K562 (cell line): ENCODE measurements around the gene ABHD4. TPM values are rescaled to one million over a fixed set of nuclear protein-coding genes. Genes with fewer than 3 reads are reported as not detected.

Experiments used
- ATAC-seq: fragments of 200-7000 bp; cut with Tn5 transposase; 3 replicates; pipeline ENCODE4 v1.9.1; 2020; ENCODE audit warnings: moderate library complexity
- BruUV-seq: library from RNA; stranded (reverse); fragments of 400-500 nt; replicated peaks from 2 replicates; lab custom pipeline; 2021; lab: Mats Ljungman, UMichigan
- CTCF ChIA-PET: fragments of 300-600 bp; formaldehyde crosslinking; extraction: SDS; loops from one replicate; lab custom pipeline; 2021; ENCODE audit warnings: low intra/inter-chr PET ratio; lab: Yijun Ruan, JAX
- POLR2A ChIA-PET: fragments of 300-600, 350-650 bp; sonication (Branson Sonifier 250); formaldehyde crosslinking; extraction: SDS; loops from one replicate; lab custom pipeline; 2021; ENCODE audit warnings: antibody characterized with exemption, inconsistent platforms; lab: Yijun Ruan, JAX
- DNase-seq, 4 experiments: peaks; one replicate each; pipeline versions ENCODE4 v3.0.0 to v3.0.0-alpha.2; 2011 to 2018; ENCODE audit warnings: low spot score in 3 of 4, mixed read lengths in 3 of 4; ENCODE audit errors: extremely low read depth in 1 of 4
- FAIRE-seq: peaks from 2 replicates; lab custom pipeline; 2011; peaks lifted over from hg19 to GRCh38; lab: Jason Lieb, UNC
- H2AFZ ChIP-seq: 2 replicates; pipeline ENCODE4 v1.6.0; 2011; ENCODE audit warnings: low read depth, low read length, control low read depth, inconsistent platforms
- H3K27ac ChIP-seq: fragments of 200-600 bp; 3 replicates; pipeline ENCODE4 v1.8.0; 2011; ENCODE audit warnings: low read depth, mild to moderate bottlenecking, control low read depth, inconsistent platforms, low read length, moderate library complexity, mixed read lengths; ENCODE audit errors: extremely low read depth
- H3K27me3 ChIP-seq, 2 experiments: fragments of 300-600 bp in 1 of 2; 2 replicates in 1 of 2; 3 replicates in 1 of 2; pipeline versions ENCODE4 v1.6.0 to v1.8.0; 2011; ENCODE audit warnings: inconsistent platforms in 2 of 2, low read length in 2 of 2, mild to moderate bottlenecking in 1 of 2, mixed read lengths in 1 of 2, moderate library complexity in 1 of 2; ENCODE audit not compliant: control insufficient read depth in 2 of 2, insufficient read depth in 2 of 2
- H3K36me3 ChIP-seq: fragments of 300-600 bp; 3 replicates; pipeline ENCODE4 v1.8.0; 2011; ENCODE audit warnings: mild to moderate bottlenecking, low read length, inconsistent platforms; ENCODE audit not compliant: control insufficient read depth, insufficient read depth
- H3K4me1 ChIP-seq, 2 experiments: fragments of 200-600 bp in 1 of 2; replicated peaks in 1 of 2; 2 replicates in 1 of 2; 3 replicates in 1 of 2; pipeline versions ENCODE4 v1.5.1 to v1.8.0; 2011; ENCODE audit warnings: inconsistent platforms in 2 of 2, low read length in 2 of 2, mild to moderate bottlenecking in 1 of 2, mixed read lengths in 1 of 2, moderate library complexity in 1 of 2; ENCODE audit not compliant: control insufficient read depth in 2 of 2, insufficient read depth in 2 of 2
- H3K4me2 ChIP-seq: 2 replicates; pipeline ENCODE4 v1.6.1; 2011; ENCODE audit warnings: low read length, control low read depth, inconsistent platforms, mixed read lengths; ENCODE audit not compliant: insufficient read depth
- H3K4me3 ChIP-seq: fragments of 200-600 bp; sonication (generic), shearing (Covaris generic); 2 replicates; pipeline ENCODE4 v1.5.1; 2016; ENCODE audit warnings: control low read depth, inconsistent platforms
- H3K79me2 ChIP-seq: fragments of 200-600 bp; 3 replicates; pipeline ENCODE4 v1.8.0; 2011; ENCODE audit warnings: low read length, inconsistent platforms; ENCODE audit not compliant: control insufficient read depth, insufficient read depth
- H3K9ac ChIP-seq, 2 experiments: 2 replicates each; pipeline versions ENCODE4 v1.6.0 to v1.6.1; 2011; ENCODE audit warnings: low read depth in 2 of 2, low read length in 2 of 2, control low read depth in 1 of 2, inconsistent platforms in 1 of 2, mild to moderate bottlenecking in 1 of 2, mixed read lengths in 1 of 2; ENCODE audit not compliant: insufficient read depth in 1 of 2
- H3K9me1 ChIP-seq: one replicate; pipeline ENCODE4 v1.6.0; 2011; ENCODE audit warnings: inconsistent platforms, mild to moderate bottlenecking, low read length, moderate library complexity; ENCODE audit not compliant: control insufficient read depth, insufficient read depth
- H3K9me3 ChIP-seq: replicated peaks from 2 replicates; pipeline ENCODE4 v1.5.1; 2011; ENCODE audit warnings: low read depth, low read length, inconsistent platforms; ENCODE audit not compliant: control insufficient read depth, insufficient read depth
- H4K20me1 ChIP-seq: replicated peaks from 2 replicates; pipeline ENCODE4 v1.6.1; 2011; ENCODE audit warnings: low read length, inconsistent platforms, mixed read lengths; ENCODE audit not compliant: control insufficient read depth, insufficient read depth
- CHCHD3 ChIP-seq: fragments of 250-450 bp; sonication (Bioruptor Pico); IDR thresholded peaks from 2 replicates; pipeline ENCODE4 v2.1.2; 2022; ENCODE audit warnings: mild to moderate bottlenecking
- COPS2 ChIP-seq: fragments of 450-650 bp; conservative IDR thresholded peaks from 2 replicates; pipeline ENCODE4 v1.6.1; 2016; ENCODE audit warnings: mild to moderate bottlenecking, moderate library complexity
- FUS ChIP-seq: fragments of 200-400 bp; formaldehyde crosslinking; optimal IDR thresholded peaks from 2 replicates; pipeline ENCODE3; 2017; ENCODE audit warnings: low read depth, low read length
- L3MBTL2 ChIP-seq: fragments of 450-650 bp; IDR thresholded peaks from 2 replicates; pipeline ENCODE4 v1.6.1; 2016; ENCODE audit warnings: mild to moderate bottlenecking, moderate library complexity
- NR4A1 ChIP-seq, 2 experiments: fragments of 250-450 bp in 1 of 2; fragments of 450-650 bp in 1 of 2; sonication (Bioruptor Pico) in 1 of 2; IDR thresholded peaks; 2 replicates each; pipeline versions ENCODE4 v1.4.0 to v1.6.1; 2016 to 2020; ENCODE audit warnings: mild to moderate bottlenecking in 2 of 2, missing compliant biosample characterization in 1 of 2, missing genetic modification characterization in 1 of 2, moderate library complexity in 1 of 2
- TRIM25 ChIP-seq: fragments of 450-650 bp; IDR thresholded peaks from 2 replicates; pipeline ENCODE4 v1.7.0; 2016; ENCODE audit warnings: borderline replicate concordance
- ZNF146 ChIP-seq: IDR thresholded peaks from one replicate; pipeline ENCODE4 v1.6.1; 2018; ENCODE audit warnings: missing compliant biosample characterization; ENCODE audit not compliant: unreplicated experiment
- ZNF165 ChIP-seq: fragments of 250-450 bp; sonication (Bioruptor Pico); IDR thresholded peaks from 2 replicates; pipeline ENCODE4 v1.4.0; 2020; ENCODE audit warnings: borderline replicate concordance
- WGBS: fragments of 100-300 bp; shearing (Covaris generic); methylation state at CpG from one replicate; pipeline ENCODE4 v1.1.6; 2016; ENCODE audit warnings: low coverage, mixed read lengths; ENCODE audit not compliant: insufficient coverage; ENCODE audit errors: missing lambda C conversion rate; 5-methylcytosine and 5-hydroxymethylcytosine counted together
- in situ Hi-C: fragments of 300-500 bp; cut with MboI; formaldehyde crosslinking; loops from 4 replicates; pipeline ENCODE4 v1.15.0; 2018; ENCODE audit warnings: inconsistent platforms, mixed read lengths
- intact Hi-C: fragments of 100-400 bp; cut with micrococcal nuclease; formaldehyde crosslinking; loops from 2 replicates; pipeline ENCODE4 v1.14.2; 2022
- polyA plus RNA-seq, 8 experiments: library from polyadenylated mRNA; depleted of rRNA in 4 of 8; stranded (reverse) in 5 of 8; unstranded in 3 of 8; fragments of >200 nt; fragmentation: Nextera tagmentation in 2 of 8; fragmentation: Illumina TruSeq in 1 of 8; extraction: Ambion mirVana in 2 of 8; extraction: Trizol in 1 of 8; gene quantifications; 2 replicates each; pipeline versions ENCODE4 v1.2.1 to v1.2.3, GENCODE V29; 2011 to 2014; ENCODE audit warnings: inconsistent platforms in 1 of 8, missing spikeins in 1 of 8
- total RNA-seq, 7 experiments: library from RNA; depleted of rRNA in 6 of 7; stranded (reverse); fragments of >200 nt in 6 of 7; fragmentation: Illumina TruSeq in 2 of 7; extraction: Trizol in 2 of 7; gene quantifications; 2 replicates each; pipeline versions ENCODE4 v1.2.1 to v1.2.3, GENCODE V29; 2011 to 2021; ENCODE audit warnings: low replicate concordance in 1 of 7

The ABHD4 gene
- total and polyA plus RNA-seq, 9 of the 15 experiments (the other 6 are each of a cell fraction or from before 2014, with no cell fraction given), result 3.6 to 12.0 (median 7.2) TPM

GRCh38 chr14:22566845-22567244 lies 31.3 kb upstream of the ABHD4 start (continued):
- TF ChIP-seq ZNF146 (CRISPR knock-in tag) (no peak), CHCHD3 (CRISPR knock-in tag) (no peak), ZNF165 (CRISPR knock-in tag) (no peak), L3MBTL2 (no peak)

DNA sequence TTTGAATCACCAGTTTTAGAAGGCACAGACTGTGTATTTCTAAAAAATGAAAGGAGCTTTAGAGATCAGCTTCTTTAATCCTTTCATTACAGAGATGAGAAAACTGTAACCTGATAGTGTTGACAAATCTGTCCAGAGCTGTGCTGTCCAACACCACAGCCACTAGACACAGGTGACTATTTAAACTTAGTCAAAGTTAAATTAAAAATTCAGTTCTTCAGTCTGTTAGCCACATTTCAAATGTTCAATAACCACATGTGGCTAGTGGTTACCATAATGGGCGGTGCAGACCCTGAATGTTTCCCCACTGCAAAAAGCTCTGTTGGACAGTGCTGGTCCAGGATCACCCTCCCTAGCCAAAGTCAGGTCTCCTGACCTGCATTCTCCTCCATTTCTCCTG lies 30.7 kb upstream of the ABHD4 start:
- Histone ChIP-seq H3K27me3 (no peaks in the 10 kb centered on the region), H3K4me1 (no peaks in the 10 kb centered on the region), H3K9me3 (no peaks in the 10 kb centered on the region), H2AFZ (no peak overlapping the region), H3K9me1 (no peaks in the 10 kb centered on the region), H3K9ac (no peak overlapping the region)
- WGBS, result 92% methylated on average over 1 of the region's 1 CpG
- POLR2A ChIA-PET, result interaction anchor here (0.6 to 0.7 kb wide), 2 partner anchors 150 to 360 kb away, joined by 3 read pairs; no protein-coding TSS in a partner anchor
- BruUV-seq, result no TSS peak
- ATAC-seq, result no peak
- no peak for DNase-seq
- no peak for FAIRE-seq
- no peak for TF ChIP-seq FUS
- no peak for TF ChIP-seq TRIM25
- TF ChIP-seq COPS2, result no peak
- TF ChIP-seq NR4A1 (CRISPR knock-in tag; IDR thresholded peaks at IDR 0.05), result no peak
- TF ChIP-seq NR4A1 (tag; IDR thresholded peaks at IDR 0.05), result no peak
- TF ChIP-seq, all 486 proteins: peak for 0
- CTCF ChIA-PET, result no interaction called here
- intact Hi-C loops, result no loop called here
- peaks cover 64% of the 10 kb centered on the region for H3K36me3 ChIP-seq
- peaks cover 20% of the 10 kb centered on the region for H3K79me2 ChIP-seq
- H3K27ac ChIP-seq, result no peak overlapping the region
- H3K4me3 ChIP-seq, result no peak overlapping the region
- H4K20me1 ChIP-seq, result no peaks in the 10 kb centered on the region
- in situ Hi-C loops, result loop anchor here (5.0 to 10.0 kb wide), 2 partner anchors 80 to 277 kb away; no protein-coding TSS in a partner anchor
- H3K4me2 ChIP-seq, result no peak overlapping the region
